WI38 (cell line): ENCODE data around the gene THEM4.
"Not testable (repeated sequence)": the region's sequence is repeated elsewhere in the genome, so short reads cannot be mapped to it uniquely, and the experiment has no call there.

ENCODE experiments used
- H3K4me3 ChIP-seq: 2 replicates; pipeline ENCODE4 v1.5.1; 2011; ENCODE audit warnings: low read depth, mild to moderate bottlenecking, control low read depth, low read length
- CTCF ChIP-seq: IDR thresholded peaks from 2 replicates; pipeline ENCODE4 v1.5.1; 2012; ENCODE audit warnings: low read depth, mild to moderate bottlenecking, control low read depth, low read length

Gene THEM4

GRCh38 chr1:151888972-151889570 is 20.2 kb downstream of the THEM4 start:
- H3K4me3 ChIP-seq, result no peak overlapping the region
- TF ChIP-seq CTCF, result no peak

GRCh38 chr1:151887028-151887427 is 22.3 kb downstream of the THEM4 start:
- no peak for TF ChIP-seq CTCF
- no peak overlapping the region for H3K4me3 ChIP-seq

GRCh38 chr1:151885479-151885878 is 23.8 kb downstream of the THEM4 start:
- TF ChIP-seq CTCF, result no peak
- no peak overlapping the region for H3K4me3 ChIP-seq

- H3K4me3 ChIP-seq, result not testable (repeated sequence)
These were observed 24.4 kb downstream of the THEM4 start for GRCh38 chr1:151884879-151885278.

GRCh38 chr1:151884445-151884844 is 24.9 kb downstream of the THEM4 start:
- not testable (repeated sequence) for H3K4me3 ChIP-seq

GRCh38 chr1:151883898-151884297 is 25.4 kb downstream of the THEM4 start:
- H3K4me3 ChIP-seq, result not testable (repeated sequence)

GRCh38 chr1:151882918-151883317 is 26.4 kb downstream of the THEM4 start:
- not testable (repeated sequence) for H3K4me3 ChIP-seq

GRCh38 chr1:151882466-151882865 is 26.8 kb downstream of the THEM4 start:
- TF ChIP-seq CTCF, result no peak
- H3K4me3 ChIP-seq, result no peak overlapping the region

GRCh38 chr1:151881479-151881878 is 27.8 kb downstream of the THEM4 start:
- TF ChIP-seq CTCF, result no peak
- H3K4me3 ChIP-seq, result no peak overlapping the region
